HG02885 (cell line): Measurements from ENCODE around the gene DGCR6.
"Not testable (repeated sequence)": the region's sequence is repeated elsewhere in the genome, so short reads cannot be mapped to it uniquely, and the experiment has no call there.

Source experiments
- ATAC-seq: cut with Tn5 transposase; IDR thresholded peaks from one replicate; pipeline ENCODE4 v1.9.1; 2021; ENCODE audit warnings: mild to moderate bottlenecking; ENCODE audit not compliant: unreplicated experiment, poor library complexity

Gene DGCR6

DNA sequence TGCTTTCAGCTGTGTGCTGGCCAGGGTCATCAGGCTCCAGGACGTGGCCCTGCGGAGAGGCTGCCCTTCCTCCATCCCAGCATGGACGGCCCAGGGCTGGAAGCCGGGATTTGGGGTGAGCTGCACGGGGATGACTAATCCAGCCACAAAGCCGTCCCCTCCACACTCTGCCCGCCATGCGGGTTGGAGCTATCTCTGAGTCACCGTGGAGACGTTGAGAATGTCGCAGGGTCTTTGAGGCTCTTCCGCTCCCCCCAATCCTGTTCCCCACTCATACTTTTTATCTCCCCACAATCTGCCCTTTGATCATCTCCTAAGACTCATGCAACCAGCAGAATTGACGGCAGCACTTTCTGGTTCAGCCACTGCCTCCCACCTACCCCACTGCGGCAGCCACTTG lies 52.6 kb downstream of the DGCR6 start:
- ATAC-seq: not testable (repeated sequence)

DNA sequence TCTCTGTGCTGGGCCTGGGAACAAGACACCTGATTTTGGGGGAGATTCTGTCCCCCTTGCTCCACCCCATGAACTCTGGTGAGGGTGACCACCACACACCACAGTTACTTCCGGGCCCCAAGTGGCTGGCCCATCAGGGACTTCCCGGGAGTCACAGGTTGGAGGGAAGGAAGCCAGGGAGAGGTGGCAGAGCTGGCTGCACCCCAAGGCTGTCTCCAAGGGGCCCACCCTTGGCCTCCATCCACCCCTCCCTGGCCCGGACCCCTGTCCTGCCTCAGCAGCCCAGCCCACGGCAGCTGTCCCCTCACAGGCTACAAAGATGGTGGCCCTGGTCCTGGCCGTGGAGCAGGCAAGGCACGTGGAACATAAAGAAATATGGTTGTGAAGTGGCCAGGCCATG lies 53.1 kb downstream of the DGCR6 start:
- not testable (repeated sequence) for ATAC-seq

DNA sequence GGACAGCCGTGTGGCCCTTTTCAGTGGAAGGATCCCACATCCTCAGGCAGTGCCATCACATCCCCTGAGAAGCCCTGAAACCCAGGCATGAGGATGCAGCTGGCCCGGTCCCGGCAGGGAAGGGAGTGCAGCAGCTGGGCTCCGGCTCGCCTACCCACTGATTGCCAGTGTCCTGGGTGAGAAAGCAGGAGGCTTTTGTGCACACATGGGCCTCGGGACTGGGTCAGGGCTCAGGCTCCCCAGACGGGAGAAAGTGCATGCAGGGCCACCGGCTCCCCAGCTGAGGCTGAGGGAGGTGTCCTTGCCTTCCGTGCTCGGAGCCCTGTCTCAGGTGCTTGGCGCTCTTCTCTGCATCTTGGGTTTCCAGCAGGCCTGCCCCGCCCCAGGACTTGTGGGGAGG lies 53.6 kb downstream of the DGCR6 start:
- ATAC-seq: not testable (repeated sequence)

DNA sequence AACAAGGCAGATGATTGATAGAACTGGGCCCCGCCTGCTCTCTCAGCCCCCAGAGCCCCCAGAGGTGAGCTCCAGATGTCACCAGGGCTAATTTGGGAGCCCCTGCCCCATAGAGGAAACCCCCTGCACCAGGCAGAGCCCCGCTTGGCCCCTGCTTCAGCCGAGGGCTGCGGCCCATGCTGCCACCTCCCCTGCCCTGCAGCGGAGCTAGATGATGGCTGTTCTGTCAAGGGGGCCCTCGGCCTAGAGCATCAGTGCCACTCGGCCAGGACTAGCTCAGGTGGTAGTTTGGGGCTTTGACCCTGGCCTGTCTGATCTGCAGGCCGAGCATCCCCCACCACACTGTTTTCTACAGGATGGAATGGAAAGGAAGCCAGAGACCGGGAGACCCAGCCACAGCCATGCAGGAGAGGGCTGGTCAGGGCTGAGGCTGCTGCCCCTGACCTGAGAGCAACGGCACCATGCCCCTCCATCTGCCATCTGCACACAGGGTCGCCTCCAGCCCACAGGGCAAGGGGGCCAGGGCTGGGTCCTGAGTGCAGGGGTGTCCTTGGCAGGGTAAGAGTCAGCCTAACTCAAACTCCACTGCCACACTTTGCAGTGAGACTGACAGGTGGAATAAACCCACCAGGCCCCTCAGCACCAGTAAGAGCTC lies 54.2 kb downstream of the DGCR6 start:
- not testable (repeated sequence) for ATAC-seq

DNA sequence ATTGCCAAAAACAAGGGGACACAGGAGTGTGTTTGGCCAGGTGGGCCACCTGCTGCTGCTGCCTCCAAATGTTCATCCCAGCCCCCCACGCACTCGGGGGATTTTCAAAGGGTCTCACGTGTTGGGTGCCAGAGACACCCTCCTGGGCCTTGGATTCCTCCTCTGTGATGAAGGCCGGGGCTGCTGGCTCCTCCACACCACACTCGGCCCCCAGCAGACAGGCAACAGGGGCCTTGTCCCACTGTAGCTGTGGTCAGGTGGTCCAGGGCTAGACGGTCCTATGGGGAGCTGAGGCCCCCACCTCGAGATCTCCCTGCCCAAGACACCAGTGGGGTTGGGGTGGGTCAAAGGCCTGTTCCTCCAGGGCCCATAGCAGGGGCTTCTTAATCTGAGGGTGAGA lies 55.1 kb downstream of the DGCR6 start:
- not testable (repeated sequence) for ATAC-seq
